ENCODE measurements around the gene MCRS1. TPM values are rescaled to one million over a fixed set of nuclear protein-coding genes. Genes with fewer than 3 reads are reported as not detected.

MCRS1 gene
- total RNA-seq, 2 donors from 2014 or later, result 97.5 to 98.9 TPM

- H3K4me3 Mint-ChIP-seq, result no peak overlapping the region
- Histone ChIP-seq H3K4me1 (ENCODE audit: control insufficient read depth, insufficient read depth, low read length) (no peaks in the 10 kb centered on the region), H3K9me3 (ENCODE audit: control insufficient read depth, low read length) (no peaks in the 10 kb centered on the region), H3K36me3 (ENCODE audit: control insufficient read depth, insufficient read depth, low read length) (peaks cover 45% of the 10 kb centered on the region), H3K4me3 (ENCODE audit: low read length) (no peak overlapping the region), H3K27ac (ENCODE audit: low read depth, low read length) (no peak overlapping the region), H3K27me3 (ENCODE audit: control insufficient read depth, insufficient read depth, low read length, poor library complexity, severe bottlenecking) (no peaks in the 10 kb centered on the region), H3K9ac (ENCODE audit: extremely low read depth, low read length, poor library complexity, severe bottlenecking) (no peak overlapping the region)
- TF ChIP-seq CTCF (conservative IDR thresholded peaks at IDR 0.05), result no peak
- H3K27me3 Mint-ChIP-seq (ENCODE audit: insufficient read depth), result peaks cover 14% of the 10 kb centered on the region
- 94 to 100% methylated on average over 8 to 12 of the region's 12 CpGs for WGBS, 2 experiments (ENCODE audit: insufficient coverage in 1 of 2, insufficient read length in 1 of 2)
- H3K9me3 Mint-ChIP-seq, result no peaks in the 10 kb centered on the region
- H3K4me1 Mint-ChIP-seq, result peaks cover 11% of the 10 kb centered on the region
- DNase-seq, result no peak
- H3K27ac Mint-ChIP-seq, result no peak overlapping the region
- peaks cover 22% of the 10 kb centered on the region for H3K36me3 Mint-ChIP-seq (ENCODE audit: low read depth)
Measured at GRCh38 chr12:49556391-49557186, 11.4 kb downstream of the MCRS1 start.

GRCh38 chr12:49555631-49556390, 12.1 kb downstream of the MCRS1 start:
- no peaks in the 10 kb centered on the region for H3K27me3 ChIP-seq (ENCODE audit: control insufficient read depth, insufficient read depth, low read length, poor library complexity, severe bottlenecking)
- no peak for TF ChIP-seq CTCF (conservative IDR thresholded peaks at IDR 0.05)
- H3K36me3 Mint-ChIP-seq (ENCODE audit: low read depth), result peaks cover 20% of the 10 kb centered on the region
- H3K9me3 Mint-ChIP-seq, result no peaks in the 10 kb centered on the region
- H3K27ac Mint-ChIP-seq, result no peak overlapping the region
- H3K4me3 ChIP-seq (ENCODE audit: low read length), result no peak overlapping the region
- H3K9me3 ChIP-seq (ENCODE audit: control insufficient read depth, low read length), result no peaks in the 10 kb centered on the region
- 91 to 95% methylated on average over 11 to 18 of the region's 18 CpGs for WGBS, 2 experiments (ENCODE audit: insufficient coverage in 1 of 2, insufficient read length in 1 of 2)
- no peak overlapping the region for H3K9ac ChIP-seq (ENCODE audit: extremely low read depth, low read length, poor library complexity, severe bottlenecking)
- peaks cover 18% of the 10 kb centered on the region for H3K27me3 Mint-ChIP-seq (ENCODE audit: insufficient read depth)
- DNase-seq, result no peak
- no peaks in the 10 kb centered on the region for H3K4me1 ChIP-seq (ENCODE audit: control insufficient read depth, insufficient read depth, low read length)
- peaks cover 15% of the 10 kb centered on the region for H3K4me1 Mint-ChIP-seq
- no peak overlapping the region for H3K27ac ChIP-seq (ENCODE audit: low read depth, low read length)
- no peak overlapping the region for H3K4me3 Mint-ChIP-seq
- H3K36me3 ChIP-seq (ENCODE audit: control insufficient read depth, insufficient read depth, low read length), result peaks cover 39% of the 10 kb centered on the region

GRCh38 chr12:49554266-49554665, 13.7 kb downstream of the MCRS1 start:
- H3K27me3 Mint-ChIP-seq (ENCODE audit: insufficient read depth), result peaks cover 31% of the 10 kb centered on the region
- DNase-seq, result no peak
- peaks cover 23% of the 10 kb centered on the region for H3K4me1 Mint-ChIP-seq
- 88 to 95% methylated on average over 15 of the region's 15 CpGs for WGBS, 2 experiments (ENCODE audit: insufficient coverage in 1 of 2, insufficient read length in 1 of 2)
- Histone ChIP-seq H3K9ac (ENCODE audit: extremely low read depth, low read length, poor library complexity, severe bottlenecking) (no peak overlapping the region), H3K4me1 (ENCODE audit: control insufficient read depth, insufficient read depth, low read length) (peaks cover 7% of the 10 kb centered on the region), H3K27me3 (ENCODE audit: control insufficient read depth, insufficient read depth, low read length, poor library complexity, severe bottlenecking) (peaks cover 3% of the 10 kb centered on the region), H3K9me3 (ENCODE audit: control insufficient read depth, low read length) (no peaks in the 10 kb centered on the region), H3K27ac (ENCODE audit: low read depth, low read length) (no peak overlapping the region), H3K4me3 (ENCODE audit: low read length) (no peak overlapping the region), H3K36me3 (ENCODE audit: control insufficient read depth, insufficient read depth, low read length) (peaks cover 24% of the 10 kb centered on the region)
- no peaks in the 10 kb centered on the region for H3K9me3 Mint-ChIP-seq
- no peak for TF ChIP-seq CTCF (conservative IDR thresholded peaks at IDR 0.05)
- peaks cover 11% of the 10 kb centered on the region for H3K36me3 Mint-ChIP-seq (ENCODE audit: low read depth)
- H3K4me3 Mint-ChIP-seq, result no peak overlapping the region
- no peak overlapping the region for H3K27ac Mint-ChIP-seq
